A673 (cell line): Measurements from ENCODE around the gene ZNF319.

Experiments
- CTCF ChIP-seq: fragments of 300-800, 200-600 bp; sonication (generic); conservative IDR thresholded peaks from 2 replicates; pipeline ENCODE4 v1.5.1; 2017; ENCODE audit warnings: low read depth, mild to moderate bottlenecking, antibody characterized with exemption, low read length, moderate library complexity, mixed read lengths
- EZH2 ChIP-seq: fragments of 200-600 bp; sonication (generic); IDR thresholded peaks from 2 replicates; pipeline ENCODE4 v1.6.1; 2017; ENCODE audit warnings: borderline replicate concordance, low read depth, mild to moderate bottlenecking, mixed read lengths, antibody characterized with exemption, low read length; ENCODE audit not compliant: poor library complexity, severe bottlenecking

DNA sequence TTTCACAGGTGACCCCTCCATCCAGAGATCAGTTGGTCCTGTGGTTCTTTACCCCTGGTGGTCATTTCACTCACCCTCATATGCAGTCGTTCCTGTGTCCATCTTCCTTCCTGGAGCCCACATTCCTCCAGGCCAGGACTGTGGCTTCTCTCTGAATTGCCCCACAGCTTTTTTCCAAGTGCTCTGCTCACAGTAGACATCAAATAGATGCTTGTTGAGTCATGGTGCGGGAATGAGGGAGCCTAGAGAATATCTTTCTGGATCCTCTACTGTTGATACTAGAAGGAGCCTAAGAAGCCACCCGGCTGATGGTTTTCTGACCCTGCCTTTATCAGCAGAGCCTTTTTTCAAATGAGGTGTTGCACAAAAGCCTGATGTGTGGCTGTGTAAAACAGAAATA lies 11.2 kb upstream of the ZNF319 start:
- no peak for TF ChIP-seq CTCF
- no peak for TF ChIP-seq EZH2
